HepG2 (cell line): Measurements from ENCODE around the gene HDAC5. TPM values are rescaled to one million over a fixed set of nuclear protein-coding genes. Genes with fewer than 3 reads are reported as not detected.

Experiments used
- ATAC-seq: fragments of 200-7000 bp; cut with Tn5 transposase; 3 replicates; pipeline ENCODE4 v1.9.1; 2020; ENCODE audit warnings: mild to moderate bottlenecking, moderate library complexity
- BruUV-seq: library from RNA; stranded (reverse); fragments of 400-500 nt; replicated peaks from 2 replicates; lab custom pipeline; 2021; lab: Mats Ljungman, UMichigan
- CTCF ChIA-PET: fragments of 300-600 bp; formaldehyde crosslinking; extraction: SDS; loops from one replicate; lab custom pipeline; 2021; ENCODE audit warnings: low total read pairs, inconsistent platforms, low intra/inter-chr PET ratio; lab: Yijun Ruan, JAX
- POLR2A ChIA-PET: fragments of 350-600 bp; sonication (Branson Sonifier 250); formaldehyde crosslinking; loops from one replicate; lab custom pipeline; 2020; ENCODE audit warnings: antibody characterized with exemption, inconsistent platforms; lab: Yijun Ruan, JAX
- DNase-seq: peaks from one replicate; pipeline ENCODE4 v3.0.0-alpha.2; 2015; ENCODE audit warnings: low spot score
- FAIRE-seq: peaks from 3 replicates; lab custom pipeline; 2011; peaks lifted over from hg19 to GRCh38; lab: Jason Lieb, UNC
- H2AFZ ChIP-seq: one replicate; pipeline ENCODE4 v1.6.1; 2011; ENCODE audit warnings: low read length, inconsistent platforms
- H3K27ac ChIP-seq: fragments of 300-600 bp; 3 replicates; pipeline ENCODE4 v1.8.0; 2011; ENCODE audit warnings: mixed run types, mild to moderate bottlenecking, mixed read lengths, low read length, inconsistent platforms; ENCODE audit not compliant: insufficient read depth; ENCODE audit errors: extremely low read length
- H3K27me3 ChIP-seq, 2 experiments: fragments of 200-600 bp in 1 of 2; 2 replicates in 1 of 2; 3 replicates in 1 of 2; pipeline versions ENCODE4 v1.6.0 to v1.8.0; 2011; ENCODE audit warnings: low read length in 2 of 2, mild to moderate bottlenecking in 2 of 2, moderate library complexity in 2 of 2, inconsistent platforms in 1 of 2; ENCODE audit not compliant: insufficient read depth in 2 of 2, control insufficient read depth in 1 of 2
- H3K36me3 ChIP-seq, 2 experiments: fragments of 200-600 bp in 1 of 2; replicated peaks in 1 of 2; 2 replicates in 1 of 2; 3 replicates in 1 of 2; pipeline versions ENCODE4 v1.5.1 to v1.8.0; 2011; ENCODE audit warnings: low read length in 2 of 2, inconsistent platforms in 1 of 2; ENCODE audit not compliant: insufficient read depth in 2 of 2, control insufficient read depth in 1 of 2
- H3K4me1 ChIP-seq: 2 replicates; pipeline ENCODE4 v1.5.1; 2012; ENCODE audit warnings: low read length, inconsistent platforms; ENCODE audit not compliant: insufficient read depth
- H3K4me2 ChIP-seq: 2 replicates; pipeline ENCODE4 v1.6.0; 2011; ENCODE audit warnings: low read depth, low read length, inconsistent platforms
- H3K4me3 ChIP-seq, 3 experiments: fragments of 200-600 bp in 1 of 3; sonication (generic), shearing (Covaris generic) in 1 of 3; replicated peaks in 1 of 3; 2 replicates each; pipeline ENCODE4 v1.5.1; 2011 to 2016; ENCODE audit warnings: low read length in 3 of 3, inconsistent platforms in 2 of 3, low read depth in 2 of 3, mild to moderate bottlenecking in 2 of 3, control low read depth in 1 of 3, mixed read lengths in 1 of 3; ENCODE audit not compliant: insufficient read depth in 1 of 3
- H3K79me2 ChIP-seq: one replicate; pipeline ENCODE4 v1.6.1; 2011; ENCODE audit warnings: low read length, inconsistent platforms; ENCODE audit not compliant: insufficient read depth
- H3K9ac ChIP-seq: 2 replicates; pipeline ENCODE4 v1.6.0; 2011; ENCODE audit warnings: mild to moderate bottlenecking, low read depth, low read length, inconsistent platforms; ENCODE audit not compliant: insufficient read depth
- H3K9me3 ChIP-seq: 2 replicates; pipeline ENCODE4 v1.5.1; 2012; ENCODE audit warnings: mild to moderate bottlenecking, low read length
- H4K20me1 ChIP-seq: 2 replicates; pipeline ENCODE4 v1.6.0; 2011; ENCODE audit warnings: inconsistent platforms, mild to moderate bottlenecking, low read length, moderate library complexity; ENCODE audit not compliant: insufficient read depth
- RCOR2 ChIP-seq: IDR thresholded peaks from 2 replicates; pipeline ENCODE4 v1.6.1; 2016; ENCODE audit warnings: missing biosample characterization, missing genetic modification reagents
- SAP130 ChIP-seq: IDR thresholded peaks from 2 replicates; pipeline ENCODE4 v1.6.1; 2016; ENCODE audit warnings: low read depth
- SETDB1 ChIP-seq: sonication (generic); formaldehyde crosslinking; IDR thresholded peaks from 2 replicates; pipeline ENCODE4 v1.5.1; 2020; ENCODE audit warnings: missing genetic modification reagents, mild to moderate bottlenecking, borderline replicate concordance
- TFDP1 ChIP-seq: IDR thresholded peaks from 2 replicates; pipeline ENCODE4 v1.6.1; 2016; ENCODE audit warnings: missing compliant biosample characterization, missing genetic modification reagents, borderline replicate concordance
- ZBTB33 ChIP-seq: sonication (generic); formaldehyde crosslinking; IDR thresholded peaks from 2 replicates; pipeline ENCODE4 v1.4.0; 2020; ENCODE audit warnings: missing genetic modification reagents
- ZFX ChIP-seq: sonication (generic); formaldehyde crosslinking; IDR thresholded peaks from 2 replicates; pipeline ENCODE4 v1.4.0; 2020; ENCODE audit warnings: mild to moderate bottlenecking, low read depth, missing genetic modification reagents, moderate library complexity
- ZNF160 ChIP-seq: sonication (generic); formaldehyde crosslinking; IDR thresholded peaks from 2 replicates; pipeline ENCODE4 v1.8.0; 2022; ENCODE audit warnings: mild to moderate bottlenecking, inconsistent platforms, missing genetic modification reagents
- WGBS: methylation state at CpG from one replicate; pipeline ENCODE4 v1.1.6; 2017; ENCODE audit warnings: low lambda C conversion rate; 5-methylcytosine and 5-hydroxymethylcytosine counted together
- in situ Hi-C: cut with HindIII; loops from 2 replicates; pipeline ENCODE4 v1.10.0; 2017; ENCODE audit warnings: low pct_unique_long_range_greater_than_20kb; ENCODE audit not compliant: extremely low pct_ligation_motif_present
- intact Hi-C: fragments of 100-400 bp; cut with micrococcal nuclease; formaldehyde crosslinking; loops from one replicate; pipeline ENCODE4 v1.10.0; 2022; ENCODE audit not compliant: unreplicated experiment
- polyA plus RNA-seq, 8 experiments: library from polyadenylated mRNA; depleted of rRNA in 3 of 8; stranded (reverse) in 7 of 8; unstranded in 1 of 8; fragments of >200 nt; fragmentation: Illumina TruSeq in 4 of 8; extraction: Trizol in 4 of 8; gene quantifications; 2 replicates each; pipeline versions ENCODE4 v1.2.1 to v1.2.3, GENCODE V29; 2011 to 2016; ENCODE audit warnings: low read depth in 4 of 8, missing spikeins in 1 of 8, mixed read lengths in 1 of 8; ENCODE audit not compliant: insufficient read depth in 1 of 8
- total RNA-seq, 5 experiments: library from RNA; depleted of rRNA; stranded (reverse); fragments of >200 nt; fragmentation: Illumina TruSeq; extraction: Trizol; gene quantifications; 2 replicates each; pipeline ENCODE4 v1.2.3, GENCODE V29; 2016; ENCODE audit warnings: low read depth in 1 of 5
- TF ChIP-seq, protein P1 (sequence below): fragments of 450-650 bp; IDR thresholded peaks from 2 replicates; pipeline ENCODE4 v1.6.1; 2016
- TF ChIP-seq, protein P2 (sequence below): IDR thresholded peaks from 2 replicates; pipeline ENCODE4 v1.6.1; 2012; ENCODE audit warnings: inconsistent platforms

The HDAC5 gene
- total and polyA plus RNA-seq, 2 of the 13 experiments (the other 11 are each of a cell fraction or from before 2014, with no cell fraction given), result 46.4 to 85.4 TPM

DNA sequence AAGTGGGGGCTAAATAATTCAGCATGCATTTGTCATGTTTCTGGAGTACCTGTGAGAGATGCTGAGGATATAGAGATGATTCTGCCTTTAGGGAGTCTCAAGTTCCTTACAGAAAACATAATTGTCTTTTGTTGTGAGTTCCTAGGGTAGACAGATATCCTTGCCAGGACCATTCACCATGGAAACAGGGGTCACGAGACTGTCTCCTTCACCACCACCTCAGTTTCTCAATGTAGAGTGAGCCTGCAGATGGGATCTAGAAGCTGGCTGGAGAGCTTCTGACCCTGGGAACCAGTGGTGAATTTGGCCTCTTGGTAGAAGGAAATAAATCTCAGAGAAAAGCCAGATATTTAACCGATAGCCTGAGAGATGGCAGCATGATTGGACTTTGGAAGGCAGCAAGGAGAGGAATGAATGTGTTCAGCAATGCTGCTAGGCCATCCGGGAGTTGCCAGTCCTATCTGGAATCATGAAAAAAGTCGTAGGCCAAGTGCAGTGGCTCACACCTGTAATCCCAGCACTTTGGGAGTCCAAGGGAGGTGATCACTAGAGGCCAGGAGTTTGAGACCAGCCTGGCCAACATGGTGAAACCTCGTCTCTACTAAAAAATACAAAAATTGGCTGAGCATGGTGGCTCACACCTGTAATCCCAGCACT, 7.4 kb upstream of the HDAC5 start (continued):
- no peak for TF ChIP-seq SETDB1

GRCh38 chr17:44128383-44128782, 4.9 kb upstream of the HDAC5 start:
- Histone ChIP-seq H3K27me3 (no peaks in the 10 kb centered on the region; a peak in 2 of 5 replicates), H3K4me2 (no peak overlapping the region), H3K9ac (no peak overlapping the region), H2AFZ (no peak overlapping the region), H3K9me3 (no peaks in the 10 kb centered on the region), H3K4me3 (no peak overlapping the region), H3K4me1 (peaks cover 83% of the 10 kb centered on the region), H3K27ac (no peak overlapping the region), H3K36me3 (no peaks in the 10 kb centered on the region), H3K79me2 (no peaks in the 10 kb centered on the region), H4K20me1 (no peaks in the 10 kb centered on the region)
- ATAC-seq (no peak), DNase-seq (no peak), FAIRE-seq (no peak)
- WGBS, result 53% methylated on average over 7 of the region's 7 CpGs
- TF ChIP-seq SAP130 (CRISPR knock-in tag), result 0 out of 2 replicates have a peak, but pooled peaks have one; percentile 22
- TF ChIP-seq ZFX (CRISPR knock-in tag), result no peak
- TF ChIP-seq, protein P1, sequence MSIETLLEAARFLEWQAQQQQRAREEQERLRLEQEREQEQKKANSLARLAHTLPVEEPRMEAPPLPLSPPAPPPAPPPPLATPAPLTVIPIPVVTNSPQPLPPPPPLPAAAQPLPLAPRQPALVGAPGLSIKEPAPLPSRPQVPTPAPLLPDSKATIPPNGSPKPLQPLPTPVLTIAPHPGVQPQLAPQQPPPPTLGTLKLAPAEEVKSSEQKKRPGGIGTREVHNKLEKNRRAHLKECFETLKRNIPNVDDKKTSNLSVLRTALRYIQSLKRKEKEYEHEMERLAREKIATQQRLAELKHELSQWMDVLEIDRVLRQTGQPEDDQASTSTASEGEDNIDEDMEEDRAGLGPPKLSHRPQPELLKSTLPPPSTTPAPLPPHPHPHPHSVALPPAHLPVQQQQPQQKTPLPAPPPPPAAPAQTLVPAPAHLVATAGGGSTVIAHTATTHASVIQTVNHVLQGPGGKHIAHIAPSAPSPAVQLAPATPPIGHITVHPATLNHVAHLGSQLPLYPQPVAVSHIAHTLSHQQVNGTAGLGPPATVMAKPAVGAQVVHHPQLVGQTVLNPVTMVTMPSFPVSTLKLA, result peak; percentile 97
- TF ChIP-seq RCOR2 (CRISPR knock-in tag), result 0 out of 2 replicates have a peak, but pooled peaks have one; percentile 38
- TF ChIP-seq ZNF160 (CRISPR knock-in tag), result no peak
- peak; percentile 20; the same call in 1 of the 2 replicates for TF ChIP-seq TFDP1 (CRISPR knock-in tag)
- peak; percentile 39 for TF ChIP-seq ZBTB33 (CRISPR knock-in tag)
- TF ChIP-seq, protein P2, sequence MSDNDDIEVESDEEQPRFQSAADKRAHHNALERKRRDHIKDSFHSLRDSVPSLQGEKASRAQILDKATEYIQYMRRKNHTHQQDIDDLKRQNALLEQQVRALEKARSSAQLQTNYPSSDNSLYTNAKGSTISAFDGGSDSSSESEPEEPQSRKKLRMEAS, result 0 out of 2 replicates have a peak, but pooled peaks have one; percentile 40
- ChIA-PET CTCF (interaction anchor here (0.9 kb wide), 1 partner anchor 45 kb away, joined by 3 read pairs; no protein-coding TSS in a partner anchor), POLR2A (interaction anchor here (0.6 to 3.4 kb wide), 2 partner anchors 20 to 64 kb away, joined by 5 to 43 read pairs; no protein-coding TSS in a partner anchor)
- BruUV-seq, result no TSS peak
- in situ Hi-C loops, result no loop called here
- intact Hi-C loops, result no loop called here
